Skeletal muscle cell (primary cell): Measurements from ENCODE around the gene GPHA2.
"Not testable (repeated sequence)": the region's sequence is repeated elsewhere in the genome, so short reads cannot be mapped to it uniquely, and the experiment has no call there.

Experiments used
- DNase-seq: peaks from one replicate; pipeline ENCODE4 v3.0.0-alpha.2; 2010; ENCODE audit warnings: low read depth
- H3K4me3 ChIP-seq: 2 replicates; pipeline ENCODE4 v1.5.1; 2011; ENCODE audit warnings: low read depth, mild to moderate bottlenecking, control low read depth, low read length, moderate library complexity

GPHA2 gene

GRCh38 chr11:64935359-64936081, at the start of gene GPHA2:
Gene GPHA2 (minus strand): TSS chr11:64935893. CDS start chr11:64935460, 433 bp downstream.
- DNase-seq: peak; percentile 13
- no peak within 1 kb of the TSS for H3K4me3 ChIP-seq

GRCh38 chr11:64983339-64983738, 47.6 kb upstream of the GPHA2 start:
- DNase-seq, H3K4me3 ChIP-seq: not testable (repeated sequence)

GRCh38 chr11:64976651-64977050, 41.0 kb upstream of the GPHA2 start:
- H3K4me3 ChIP-seq: no peak overlapping the region
- no peak for DNase-seq

- DNase-seq: no peak
- H3K4me3 ChIP-seq: no peak overlapping the region
Observed at GRCh38 chr11:64974124-64974523, 38.4 kb upstream of the GPHA2 start.

- peak within 1 kb of the TSS; percentile 43 for H3K4me3 ChIP-seq
Observed at GRCh38 chr11:64971421-64972233, 35.9 kb upstream of the GPHA2 start, which contains the start of gene MAJIN. Gene MAJIN (minus strand): TSS chr11:64972108. CDS start chr11:64959405, 12,703 bp downstream.

GRCh38 chr11:64970731-64971151, 35.0 kb upstream of the GPHA2 start:
- H3K4me3 ChIP-seq: no peak overlapping the region
- no peak for DNase-seq

More at GRCh38 chr11:64971421-64972233, 35.9 kb upstream of the GPHA2 start, which contains the start of gene MAJIN:
- peak; percentile 9 for DNase-seq

GRCh38 chr11:64969209-64969608, 33.5 kb upstream of the GPHA2 start:
- H3K4me3 ChIP-seq: no peak overlapping the region
- DNase-seq: peak; percentile 23

GRCh38 chr11:64967375-64967774, 31.7 kb upstream of the GPHA2 start:
- DNase-seq: no peak
- no peak overlapping the region for H3K4me3 ChIP-seq

- no peak overlapping the region for H3K4me3 ChIP-seq
- DNase-seq: no peak
Observed at GRCh38 chr11:64963072-64963631, 27.5 kb upstream of the GPHA2 start.

GRCh38 chr11:64960719-64961118, 25.0 kb upstream of the GPHA2 start:
- DNase-seq: no peak
- H3K4me3 ChIP-seq: no peak overlapping the region

- no peak for DNase-seq
- H3K4me3 ChIP-seq: no peak overlapping the region
Observed at GRCh38 chr11:64959498-64959897, 23.8 kb upstream of the GPHA2 start.

- DNase-seq: no peak
- H3K4me3 ChIP-seq: no peak overlapping the region
Observed at GRCh38 chr11:64954201-64954600, 18.5 kb upstream of the GPHA2 start.

GRCh38 chr11:64951529-64951928, 15.8 kb upstream of the GPHA2 start:
- no peak for DNase-seq
- H3K4me3 ChIP-seq: no peak overlapping the region

- no peak overlapping the region for H3K4me3 ChIP-seq
- no peak for DNase-seq
Observed at GRCh38 chr11:64947208-64947814, 11.6 kb upstream of the GPHA2 start.

- no peak overlapping the region for H3K4me3 ChIP-seq
- no peak for DNase-seq
Observed at GRCh38 chr11:64936539-64936938, 846 bp upstream of the GPHA2 start.

- no peak for DNase-seq
- H3K4me3 ChIP-seq: no peak overlapping the region
Observed at GRCh38 chr11:64934682-64935358, 873 bp downstream of the GPHA2 start.

- no peak for DNase-seq
- H3K4me3 ChIP-seq: no peak overlapping the region
Observed at GRCh38 chr11:64933935-64934681, 1.6 kb downstream of the GPHA2 start.

GRCh38 chr11:64933213-64933934, 2.3 kb downstream of the GPHA2 start:
- DNase-seq: no peak
- no peak overlapping the region for H3K4me3 ChIP-seq
